HG02798 (cell line): ENCODE results near the gene PARD3.
A peak's percentile ranks its signal among the peaks of the same experiment; 100 is the strongest.

Experiments
- ATAC-seq: cut with Tn5 transposase; IDR thresholded peaks from one replicate; pipeline ENCODE4 v1.9.1; 2021; ENCODE audit warnings: mild to moderate bottlenecking; ENCODE audit not compliant: unreplicated experiment, poor library complexity

Gene PARD3

GRCh38 chr10:34343764-34344163 is 471.3 kb downstream of the PARD3 start:
- no peak for ATAC-seq

GRCh38 chr10:34341473-34341872 is 473.6 kb downstream of the PARD3 start:
- no peak for ATAC-seq

GRCh38 chr10:34340934-34341333 is 474.2 kb downstream of the PARD3 start:
- ATAC-seq, result no peak

GRCh38 chr10:34339816-34340553 is 475.1 kb downstream of the PARD3 start:
- no peak for ATAC-seq

GRCh38 chr10:34337917-34338316 is 477.2 kb downstream of the PARD3 start:
- ATAC-seq, result no peak

GRCh38 chr10:34335960-34336690 is 479.0 kb downstream of the PARD3 start:
- ATAC-seq, result no peak

GRCh38 chr10:34334908-34335307 is 480.2 kb downstream of the PARD3 start:
- no peak for ATAC-seq

- no peak for ATAC-seq
These were observed 481.6 kb downstream of the PARD3 start for GRCh38 chr10:34333513-34333912.

GRCh38 chr10:34327184-34327583 is 487.9 kb downstream of the PARD3 start:
- ATAC-seq, result no peak

- no peak for ATAC-seq
These were observed 491.9 kb downstream of the PARD3 start for GRCh38 chr10:34323192-34323591.

- no peak for ATAC-seq
These were observed 494.8 kb downstream of the PARD3 start for GRCh38 chr10:34320265-34320664.

- no peak for ATAC-seq
These were observed 495.8 kb downstream of the PARD3 start for GRCh38 chr10:34319197-34319846.

GRCh38 chr10:34316154-34316553 is 498.9 kb downstream of the PARD3 start:
- ATAC-seq, result no peak

- ATAC-seq, result no peak
These were observed 500.6 kb downstream of the PARD3 start for GRCh38 chr10:34314457-34314856.

- ATAC-seq, result no peak
These were observed 501.2 kb downstream of the PARD3 start for GRCh38 chr10:34313888-34314287.

- ATAC-seq, result no peak
These were observed 501.7 kb downstream of the PARD3 start for GRCh38 chr10:34313353-34313752.

GRCh38 chr10:34311679-34312078 is 503.4 kb downstream of the PARD3 start:
- ATAC-seq, result no peak

GRCh38 chr10:34310234-34310633 is 504.9 kb downstream of the PARD3 start:
- no peak for ATAC-seq

GRCh38 chr10:34305189-34305588 is 509.9 kb downstream of the PARD3 start:
- ATAC-seq, result peak; percentile 77

- no peak for ATAC-seq
These were observed 512.1 kb downstream of the PARD3 start for GRCh38 chr10:34303022-34303421.

GRCh38 chr10:34299105-34299611 is 515.9 kb downstream of the PARD3 start:
- ATAC-seq, result no peak
